Activated CD8-positive, alpha-beta T cell treated with anti-CD3 and anti-CD28 coated beads, Interleukin-2, amount 10 ng/mL, durations not matched to agents 7 days and 5 days (primary cell): Measurements from ENCODE around the gene LRRC74B. TPM values are rescaled to one million over a fixed set of nuclear protein-coding genes. Genes with fewer than 3 reads are reported as not detected.
A peak's percentile ranks its signal among the peaks of the same experiment; 100 is the strongest.
"Not testable (repeated sequence)": the region's sequence is repeated elsewhere in the genome, so short reads cannot be mapped to it uniquely, and the experiment has no call there.

ENCODE experiments used
- ATAC-seq: fragments of 150-1000 bp; cut with Tn5 transposase; one replicate; pipeline ENCODE4 v1.10.0; 2021; ENCODE audit warnings: moderate library complexity
- CTCF ChIA-PET: fragments of 350-600 bp; sonication (Branson Sonifier 250); formaldehyde crosslinking; loops from one replicate; lab custom pipeline; 2021; ENCODE audit warnings: antibody characterized with exemption; lab: Charles Lee
- POLR2A ChIA-PET: fragments of 350-600 bp; sonication (Branson Sonifier 250); formaldehyde crosslinking; loops from one replicate; lab custom pipeline; 2021; ENCODE audit warnings: antibody characterized with exemption; lab: Charles Lee
- DNase-seq: peaks from one replicate; pipeline ENCODE4 v3.0.0-alpha.2; 2020
- H3K27ac Mint-ChIP-seq: one replicate; pipeline ENCODE4 v1.8.0; 2021; ENCODE audit warnings: mild to moderate bottlenecking, mixed read lengths
- H3K27me3 Mint-ChIP-seq: one replicate; pipeline ENCODE4 v1.8.0; 2021; ENCODE audit warnings: low read depth, mixed read lengths
- H3K36me3 Mint-ChIP-seq: one replicate; pipeline ENCODE4 v1.8.0; 2021; ENCODE audit warnings: low read depth, mixed read lengths
- H3K4me1 Mint-ChIP-seq: one replicate; pipeline ENCODE4 v1.8.0; 2021; ENCODE audit warnings: low read depth, mixed read lengths
- H3K4me3 Mint-ChIP-seq: one replicate; pipeline ENCODE4 v1.8.0; 2021; ENCODE audit warnings: mild to moderate bottlenecking, mixed read lengths
- H3K9me3 Mint-ChIP-seq: one replicate; pipeline ENCODE4 v1.8.0; 2022; ENCODE audit warnings: mixed read lengths; ENCODE audit not compliant: insufficient read depth
- total RNA-seq, 2 experiments: library from RNA; stranded (reverse); gene quantifications; one replicate each; pipeline ENCODE4 v1.2.3, GENCODE V29; 2021

The LRRC74B gene
- total RNA-seq, 2 experiments from 2014 or later = not detected

GRCh38 chr22:21039158-21039557 lies 6.6 kb upstream of the LRRC74B start:
- Mint-ChIP-seq H3K27me3 (peaks cover 20% of the 10 kb centered on the region), H3K4me1 (peaks cover 11% of the 10 kb centered on the region)
- CTCF ChIA-PET, POLR2A ChIA-PET, H3K9me3 Mint-ChIP-seq, ATAC-seq, DNase-seq, H3K36me3 Mint-ChIP-seq, H3K4me3 Mint-ChIP-seq, H3K27ac Mint-ChIP-seq: not testable (repeated sequence)

- Mint-ChIP-seq H3K9me3 (no peaks in the 10 kb centered on the region), H3K36me3 (no peaks in the 10 kb centered on the region), H3K27ac (no peak overlapping the region), H3K4me1 (peaks cover 25% of the 10 kb centered on the region), H3K4me3 (no peak overlapping the region), H3K27me3 (peaks cover 28% of the 10 kb centered on the region)
- POLR2A ChIA-PET = no interaction called here
- DNase-seq (no peak), ATAC-seq (no peak)
- CTCF ChIA-PET = no interaction called here
Observed at GRCh38 chr22:21041937-21042336, 3.8 kb upstream of the LRRC74B start.

DNA sequence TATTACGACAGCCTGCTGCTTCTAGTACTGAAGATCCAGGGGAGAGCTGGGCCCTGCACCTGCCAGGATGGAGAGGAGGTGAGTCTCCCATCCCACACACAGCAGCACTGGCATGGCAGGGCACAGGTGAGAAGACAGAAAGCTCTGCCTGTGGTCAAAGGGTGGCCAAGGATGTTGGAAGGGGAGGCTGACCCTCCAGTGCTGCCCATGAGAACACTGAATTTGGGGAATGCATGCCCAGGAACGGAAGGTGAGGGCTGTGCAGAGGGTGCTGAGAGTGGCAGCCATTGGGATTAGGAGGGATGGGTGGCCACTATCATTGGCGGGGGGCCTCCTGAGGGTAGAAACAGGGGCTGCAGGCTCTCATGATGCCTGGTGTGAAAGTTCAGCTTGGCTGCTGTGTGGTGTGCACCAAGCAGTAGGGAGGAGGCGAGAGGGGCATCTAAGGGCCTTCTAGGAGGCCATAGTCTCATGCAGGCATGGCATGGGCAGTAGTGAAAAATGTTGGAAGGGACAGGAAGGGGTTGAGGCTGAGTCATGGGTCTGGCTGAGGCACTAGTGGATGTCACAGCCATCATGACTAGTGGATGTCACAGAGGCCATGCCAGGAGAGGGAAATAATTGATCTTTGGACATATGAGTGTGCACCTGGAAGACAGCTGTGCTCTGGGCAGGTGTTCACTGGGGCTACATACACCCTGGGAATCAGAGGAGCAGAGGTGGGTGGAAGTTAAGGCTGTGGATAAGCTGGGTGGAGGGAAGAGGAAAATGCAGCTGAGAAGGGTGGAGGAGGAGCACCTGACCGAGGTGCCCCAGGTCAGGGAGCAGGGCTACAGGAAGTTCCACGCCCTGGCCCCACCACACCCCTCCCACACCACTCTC lies 2.5 kb upstream of the LRRC74B start:
- POLR2A ChIA-PET = no interaction called here
- CTCF ChIA-PET = no interaction called here

GRCh38 chr22:21043860-21044535 lies 1.7 kb upstream of the LRRC74B start:
- Mint-ChIP-seq H3K9me3 (no peaks in the 10 kb centered on the region), H3K27me3 (peaks cover 25% of the 10 kb centered on the region), H3K4me1 (peaks cover 25% of the 10 kb centered on the region), H3K4me3 (no peak overlapping the region), H3K36me3 (no peaks in the 10 kb centered on the region), H3K27ac (no peak overlapping the region)
- no peak for DNase-seq
- ATAC-seq = no peak
- ChIA-PET POLR2A (no interaction called here), CTCF (interaction anchor here (1.3 kb wide), 1 partner anchor 62 kb away, joined by 4 read pairs; the partner anchor contains the start of gene LZTR1)

More for the DNA sequence above, 2.5 kb upstream of the LRRC74B start:
- Mint-ChIP-seq H3K4me1 (peaks cover 25% of the 10 kb centered on the region), H3K9me3 (no peaks in the 10 kb centered on the region), H3K27me3 (peaks cover 28% of the 10 kb centered on the region), H3K4me3 (no peak overlapping the region), H3K36me3 (no peaks in the 10 kb centered on the region), H3K27ac (peak overlapping the region; percentile 30)
- DNase-seq (no peak), ATAC-seq (no peak)

DNA sequence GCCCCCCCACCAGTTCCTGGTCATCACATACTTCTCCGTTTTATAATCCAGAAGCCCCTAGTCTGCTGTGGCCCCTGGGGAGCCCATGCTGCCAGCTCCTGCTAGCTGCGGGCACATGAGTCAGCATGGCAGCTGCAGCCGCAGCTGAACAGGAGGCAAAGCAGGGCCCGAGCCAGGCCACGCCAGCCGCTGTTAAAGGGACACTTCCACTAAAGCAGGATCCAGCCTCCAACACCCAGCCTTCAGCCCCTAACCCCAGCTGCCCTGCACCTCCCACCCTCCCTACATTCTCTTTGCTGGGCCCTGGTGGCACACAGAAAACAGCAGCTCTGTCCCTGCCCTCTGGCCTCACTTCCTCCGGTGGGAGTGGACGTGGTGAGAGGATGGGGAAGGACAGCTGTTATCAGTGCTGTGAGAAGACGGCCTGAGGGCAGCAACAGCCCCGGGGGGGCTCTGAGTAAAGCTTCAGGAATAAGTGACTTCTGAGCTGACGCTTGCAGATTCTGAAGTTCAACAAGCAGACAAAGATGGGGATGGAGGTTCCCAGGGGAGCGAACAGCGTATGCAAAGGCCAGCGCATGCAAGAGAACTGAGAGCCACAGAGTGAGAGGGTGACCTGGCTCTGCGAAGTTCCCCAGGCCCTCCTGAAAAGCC lies 688 bp upstream of the LRRC74B start:
- Mint-ChIP-seq H3K27me3 (peaks cover 25% of the 10 kb centered on the region), H3K27ac (no peak overlapping the region), H3K9me3 (no peaks in the 10 kb centered on the region), H3K36me3 (no peaks in the 10 kb centered on the region), H3K4me1 (peaks cover 25% of the 10 kb centered on the region), H3K4me3 (no peak overlapping the region)
- peak; percentile 35 for ATAC-seq
- DNase-seq = no peak
- POLR2A ChIA-PET = interaction anchor here (0.6 to 1.2 kb wide), 2 partner anchors 10 to 62 kb away, joined by 3 to 4 read pairs; no protein-coding TSS in a partner anchor
- CTCF ChIA-PET = interaction anchor here (0.9 to 1.3 kb wide), 2 partner anchors 57 to 63 kb away, joined by 4 read pairs; partner anchors contain the start of gene LZTR1

GRCh38 chr22:21047035-21047661 lies 1.4 kb downstream of the LRRC74B start:
- no peaks in the 10 kb centered on the region for H3K36me3 Mint-ChIP-seq
- CTCF ChIA-PET = interaction anchor here (0.7 to 1.0 kb wide), 2 partner anchors 26 to 44 kb away, joined by 3 read pairs; no protein-coding TSS in a partner anchor
- POLR2A ChIA-PET = no interaction called here
- ATAC-seq (no peak), DNase-seq (no peak)
- H3K27me3 Mint-ChIP-seq = peaks cover 25% of the 10 kb centered on the region
- H3K9me3 Mint-ChIP-seq = no peaks in the 10 kb centered on the region
- H3K27ac Mint-ChIP-seq = no peak overlapping the region
- peaks cover 34% of the 10 kb centered on the region for H3K4me1 Mint-ChIP-seq
- no peak overlapping the region for H3K4me3 Mint-ChIP-seq

DNA sequence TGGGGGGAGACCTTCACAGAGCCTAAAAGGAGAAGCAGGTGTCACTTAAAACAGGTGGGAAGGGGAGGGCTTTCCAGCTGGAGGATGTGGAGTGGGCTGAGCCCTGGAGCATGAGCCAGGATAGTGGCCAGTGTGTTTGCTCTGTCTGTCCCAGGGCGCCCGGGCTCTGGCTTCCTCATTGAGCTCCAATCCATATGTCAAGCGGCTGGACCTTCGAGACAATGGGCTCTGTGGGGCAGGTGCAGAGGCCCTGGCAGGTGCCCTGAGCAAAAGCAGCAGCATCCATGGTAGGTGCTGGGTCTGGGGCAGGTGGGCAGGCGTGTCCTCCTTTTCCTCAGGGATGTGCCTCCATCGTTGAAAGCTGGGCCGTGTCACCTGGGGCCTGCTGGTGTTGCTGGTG lies 2.0 kb downstream of the LRRC74B start:
- Mint-ChIP-seq H3K36me3 (no peaks in the 10 kb centered on the region), H3K27me3 (peaks cover 25% of the 10 kb centered on the region), H3K9me3 (no peaks in the 10 kb centered on the region), H3K27ac (no peak overlapping the region), H3K4me3 (no peak overlapping the region), H3K4me1 (peaks cover 34% of the 10 kb centered on the region)
- POLR2A ChIA-PET = no interaction called here
- no peak for DNase-seq
- no peak for ATAC-seq
- CTCF ChIA-PET = interaction anchor here (0.7 kb wide), 1 partner anchor 45 kb away, joined by 3 read pairs; no protein-coding TSS in a partner anchor

DNA sequence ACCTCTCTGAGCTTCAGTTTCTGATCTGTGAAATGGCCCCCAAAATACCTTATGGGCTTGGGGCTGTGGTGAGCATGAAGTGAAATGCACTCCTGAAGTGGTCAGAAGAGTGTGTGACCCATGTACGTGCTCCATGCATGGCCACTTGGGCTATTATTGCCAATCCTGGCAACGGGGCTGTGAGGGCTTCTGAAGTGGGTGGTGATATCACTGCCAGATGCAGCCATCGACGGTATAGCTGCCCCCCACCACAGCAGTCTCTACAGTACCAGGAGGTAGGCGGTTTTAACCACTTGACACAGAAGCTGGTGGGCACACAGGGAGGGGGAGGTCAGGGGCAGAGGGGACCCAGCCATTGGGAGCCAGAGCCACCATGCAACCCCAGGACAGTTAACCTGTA lies 2.7 kb downstream of the LRRC74B start:
- H3K36me3 Mint-ChIP-seq, DNase-seq, H3K9me3 Mint-ChIP-seq, H3K27ac Mint-ChIP-seq, H3K4me3 Mint-ChIP-seq, POLR2A ChIA-PET, ATAC-seq, CTCF ChIA-PET: not testable (repeated sequence)
- Mint-ChIP-seq H3K27me3 (peaks cover 22% of the 10 kb centered on the region), H3K4me1 (peaks cover 28% of the 10 kb centered on the region)

GRCh38 chr22:21048965-21049364 lies 3.2 kb downstream of the LRRC74B start:
- H3K4me3 Mint-ChIP-seq, DNase-seq, H3K9me3 Mint-ChIP-seq, H3K27ac Mint-ChIP-seq, CTCF ChIA-PET, ATAC-seq, POLR2A ChIA-PET, H3K36me3 Mint-ChIP-seq: not testable (repeated sequence)
- peaks cover 23% of the 10 kb centered on the region for H3K4me1 Mint-ChIP-seq
- H3K27me3 Mint-ChIP-seq = peaks cover 18% of the 10 kb centered on the region

DNA sequence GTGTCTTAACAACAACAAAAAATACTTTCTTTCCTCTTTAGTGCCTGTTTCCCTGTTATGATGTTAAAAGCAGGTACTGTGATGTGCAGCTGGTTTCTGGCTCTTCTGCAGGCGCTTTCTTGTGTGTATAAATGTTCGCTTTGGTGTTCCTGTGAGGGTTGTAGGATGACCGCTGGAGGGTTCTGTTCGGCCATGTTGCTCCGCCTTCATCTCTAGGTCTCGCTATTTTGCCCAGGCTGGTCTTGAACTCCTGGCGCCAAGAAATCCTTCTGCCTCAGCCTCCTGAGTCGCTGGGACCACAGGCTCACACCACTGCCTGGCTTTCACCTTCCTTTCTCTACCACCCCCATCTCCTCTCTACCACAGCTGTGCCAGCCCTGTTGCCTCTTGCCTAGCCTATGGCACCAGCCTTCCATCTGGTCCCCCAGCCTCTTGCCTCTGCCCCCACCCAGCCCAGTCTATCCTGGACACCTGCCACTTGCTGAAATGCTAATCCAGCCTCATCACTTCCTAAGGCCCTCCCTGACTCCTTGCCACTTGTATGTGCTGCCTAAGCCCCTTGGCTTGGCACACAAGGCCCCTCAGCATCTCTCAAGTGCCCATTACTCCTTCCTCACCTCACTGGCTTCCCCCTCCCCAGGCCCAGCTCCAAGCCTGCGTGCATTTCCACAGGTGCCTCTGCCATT lies 5.5 kb downstream of the LRRC74B start:
- Mint-ChIP-seq H3K9me3 (no peaks in the 10 kb centered on the region), H3K27ac (no peak overlapping the region), H3K4me1 (peaks cover 23% of the 10 kb centered on the region), H3K4me3 (no peak overlapping the region), H3K36me3 (no peaks in the 10 kb centered on the region), H3K27me3 (no peaks in the 10 kb centered on the region)
- ChIA-PET CTCF (no interaction called here), POLR2A (no interaction called here)
- ATAC-seq (no peak), DNase-seq (no peak)
